ENCODE measurements around the gene DGKZ.
A peak's percentile ranks its signal among the peaks of the same experiment; 100 is the strongest.

Gene DGKZ

GRCh38 chr11:46322759-46323158 is 24.5 kb upstream of the DGKZ start:
- no peak for DNase-seq

- DNase-seq: no peak
Observed at GRCh38 chr11:46326813-46327416, 20.3 kb upstream of the DGKZ start.

GRCh38 chr11:46327829-46328228 is 19.4 kb upstream of the DGKZ start:
- peak in 1 of 56 donors; percentile 20 for DNase-seq

GRCh38 chr11:46330154-46330553 is 17.1 kb upstream of the DGKZ start:
- DNase-seq: no peak

- DNase-seq: peak in 4 of 56 donors; percentile 14 to 37 (median 25)
Observed at GRCh38 chr11:46330563-46331281, 16.5 kb upstream of the DGKZ start.

- no peak for DNase-seq
Observed at GRCh38 chr11:46331282-46331984, 15.8 kb upstream of the DGKZ start.

- DNase-seq: peak in 1 of 56 donors; percentile 20
Observed at GRCh38 chr11:46332093-46332567, 15.1 kb upstream of the DGKZ start.

- peak in 8 of 56 donors; percentile 23 to 54 (median 27) for DNase-seq
Observed at GRCh38 chr11:46332568-46333393, 14.5 kb upstream of the DGKZ start.

- peak in 10 of 56 donors; percentile 15 to 49 (median 28) for DNase-seq
Observed at GRCh38 chr11:46333394-46333947, 13.8 kb upstream of the DGKZ start.

- DNase-seq: no peak
Observed at GRCh38 chr11:46334211-46334610, 13.1 kb upstream of the DGKZ start.

- DNase-seq: no peak
Observed at GRCh38 chr11:46335271-46335670, 12.0 kb upstream of the DGKZ start.

GRCh38 chr11:46335890-46336562 is 11.2 kb upstream of the DGKZ start:
- DNase-seq: peak in 32 of 56 donors; percentile 22 to 80 (median 55)

GRCh38 chr11:46336563-46337180 is 10.6 kb upstream of the DGKZ start:
- no peak for DNase-seq

GRCh38 chr11:46337626-46338345 is 9.5 kb upstream of the DGKZ start:
- no peak for DNase-seq

GRCh38 chr11:46338636-46338987 is 8.7 kb upstream of the DGKZ start:
- no peak for DNase-seq

- DNase-seq: peak in 9 of 56 donors; percentile 13 to 77 (median 43)
Observed at GRCh38 chr11:46338988-46339666, 8.1 kb upstream of the DGKZ start.

- no peak for DNase-seq
Observed at GRCh38 chr11:46339816-46340215, 7.4 kb upstream of the DGKZ start.

- no peak for DNase-seq
Observed at GRCh38 chr11:46341454-46341853, 5.8 kb upstream of the DGKZ start.

- DNase-seq: no peak
Observed at GRCh38 chr11:46342239-46342638, 5.0 kb upstream of the DGKZ start.

Data from amygdala (tissue), 56 donors.